GM12878 (cell line): ENCODE measurements around the gene SMIM20. TPM values are rescaled to one million over a fixed set of nuclear protein-coding genes. Genes with fewer than 3 reads are reported as not detected.

Experiments
- ATAC-seq: fragments of 200-7000 bp; cut with Tn5 transposase; 3 replicates; pipeline ENCODE4 v1.9.1; 2020; ENCODE audit warnings: mild to moderate bottlenecking, moderate library complexity
- BruUV-seq: library from RNA; stranded (reverse); fragments of 400-500 nt; replicated peaks from 2 replicates; lab custom pipeline; 2021; lab: Mats Ljungman, UMichigan
- CTCF ChIA-PET: fragments of 300-600 bp; sonication (Branson Sonifier 250); formaldehyde crosslinking; extraction: SDS; loops from one replicate; lab custom pipeline; 2021; ENCODE audit warnings: inconsistent platforms; lab: Yijun Ruan, JAX
- POLR2A ChIA-PET: fragments of 350-600 bp; formaldehyde crosslinking; extraction: SDS; loops from one replicate; lab custom pipeline; 2021; ENCODE audit warnings: inconsistent platforms; lab: Charles Lee
- RAD21 ChIA-PET: fragments of 300-600 bp; sonication (Branson Sonifier 250); formaldehyde crosslinking; loops from one replicate; lab custom pipeline; 2023; ENCODE audit warnings: antibody characterized with exemption; ENCODE audit not compliant: unreplicated experiment; lab: Charles Lee
- SMC1A ChIA-PET: fragments of 300-600 bp; sonication (Branson Sonifier 250); formaldehyde crosslinking; loops from one replicate; lab custom pipeline; 2023; ENCODE audit not compliant: unreplicated experiment, uncharacterized antibody; lab: Charles Lee
- DNase-seq: peaks from one replicate; pipeline ENCODE4 v3.0.0-alpha.2; 2011; ENCODE audit warnings: low read depth, low spot score
- FAIRE-seq: peaks from 3 replicates; lab custom pipeline; 2011; peaks lifted over from hg19 to GRCh38; lab: Jason Lieb, UNC
- H2AFZ ChIP-seq: 2 replicates; pipeline ENCODE4 v1.6.0; 2011; ENCODE audit warnings: low read depth, low read length, control low read depth; ENCODE audit not compliant: control insufficient read depth
- H3K27ac ChIP-seq: 2 replicates; pipeline ENCODE4 v1.5.1; 2011; ENCODE audit warnings: control low read depth; ENCODE audit not compliant: control insufficient read depth, insufficient read depth
- H3K27me3 ChIP-seq, 2 experiments: replicated peaks in 1 of 2; 2 replicates each; pipeline versions ENCODE4 v1.6.0 to v1.6.1; 2011; ENCODE audit warnings: low read length in 1 of 2; ENCODE audit not compliant: control insufficient read depth in 2 of 2, insufficient read depth in 2 of 2
- H3K36me3 ChIP-seq, 2 experiments: 2 replicates each; pipeline ENCODE4 v1.5.1; 2011; ENCODE audit warnings: low read length in 1 of 2; ENCODE audit not compliant: control insufficient read depth in 2 of 2, insufficient read depth in 2 of 2
- H3K4me1 ChIP-seq: 2 replicates; pipeline ENCODE4 v1.6.1; 2011; ENCODE audit warnings: mild to moderate bottlenecking, low read length, moderate library complexity, mixed read lengths; ENCODE audit not compliant: control insufficient read depth, insufficient read depth
- H3K4me2 ChIP-seq: 2 replicates; pipeline ENCODE4 v1.6.0; 2011; ENCODE audit warnings: control low read depth; ENCODE audit not compliant: control insufficient read depth, insufficient read depth
- H3K4me3 ChIP-seq: fragments of 200-600 bp; sonication (generic); 2 replicates; pipeline ENCODE4 v1.5.1; 2016
- H3K79me2 ChIP-seq: 2 replicates; pipeline ENCODE4 v1.6.0; 2011; ENCODE audit warnings: low read length; ENCODE audit not compliant: control insufficient read depth, insufficient read depth
- H3K9ac ChIP-seq: 2 replicates; pipeline ENCODE4 v1.8.0; 2011; ENCODE audit warnings: low read length, control low read depth, mixed read lengths; ENCODE audit not compliant: control insufficient read depth, insufficient read depth
- H3K9me3 ChIP-seq: replicated peaks from 3 replicates; pipeline ENCODE4 v1.5.1; 2011; ENCODE audit warnings: mild to moderate bottlenecking, low read length; ENCODE audit not compliant: control insufficient read depth, insufficient read depth
- H4K20me1 ChIP-seq: 2 replicates; pipeline ENCODE4 v1.6.0; 2011; ENCODE audit not compliant: control insufficient read depth, insufficient read depth
- CREB1 ChIP-seq: IDR thresholded peaks from 2 replicates; pipeline ENCODE4 v1.6.1; 2012; ENCODE audit warnings: low read depth, mild to moderate bottlenecking, inconsistent platforms
- EGR1 ChIP-seq, 2 experiments: IDR thresholded peaks; 1 replicate in 1 of 2; 2 replicates in 1 of 2; pipeline ENCODE4 v1.6.1; 2011 to 2012; ENCODE audit warnings: low read depth in 2 of 2, low read length in 2 of 2, borderline replicate concordance in 1 of 2, mild to moderate bottlenecking in 1 of 2, moderate library complexity in 1 of 2
- MAX ChIP-seq: IDR thresholded peaks from 2 replicates; pipeline ENCODE4 v1.6.1; 2012; ENCODE audit warnings: low read depth, low read length, improper control_type of control experiment
- PKNOX1 ChIP-seq: fragments of 450-650 bp; IDR thresholded peaks from 2 replicates; pipeline ENCODE4 v1.6.1; 2016; ENCODE audit warnings: mild to moderate bottlenecking
- RELA ChIP-seq: fragments of 450-650 bp; IDR thresholded peaks from 2 replicates; pipeline ENCODE4 v1.8.0; 2014; ENCODE audit warnings: borderline replicate concordance; ENCODE audit not compliant: partially characterized antibody
- SMAD1 ChIP-seq: fragments of 450-650 bp; IDR thresholded peaks from 2 replicates; pipeline ENCODE4 v1.6.1; 2018; ENCODE audit warnings: mild to moderate bottlenecking, low read depth; ENCODE audit not compliant: partially characterized antibody
- SPI1 ChIP-seq: IDR thresholded peaks from 2 replicates; pipeline ENCODE4 v1.6.1; 2011; ENCODE audit warnings: low read depth, mild to moderate bottlenecking, low read length, moderate library complexity, borderline replicate concordance; ENCODE audit not compliant: insufficient read depth
- ZBTB40 ChIP-seq: fragments of 450-650 bp; IDR thresholded peaks from 2 replicates; pipeline ENCODE4 v1.6.1; 2016; ENCODE audit warnings: mild to moderate bottlenecking, moderate library complexity, borderline replicate concordance
- ZNF687 ChIP-seq: fragments of 450-650 bp; IDR thresholded peaks from 2 replicates; pipeline ENCODE4 v1.6.1; 2017; ENCODE audit warnings: mild to moderate bottlenecking, moderate library complexity
- WGBS: methylation state at CpG from one replicate; pipeline ENCODE4 v1.1.6; 2016; ENCODE audit warnings: low lambda C conversion rate; ENCODE audit not compliant: insufficient replicate concordance, insufficient coverage; ENCODE audit errors: missing lambda C conversion rate; 5-methylcytosine and 5-hydroxymethylcytosine counted together
- in situ Hi-C: fragments of 300-500 bp; cut with MboI; formaldehyde crosslinking; loops from 9 replicates; pipeline ENCODE4 v1.14.3; 2018; ENCODE audit warnings: mixed read lengths
- intact Hi-C: fragments of 100-400 bp; cut with micrococcal nuclease; formaldehyde crosslinking; loops from one replicate; pipeline ENCODE4 v1.14.2; 2022; ENCODE audit not compliant: unreplicated experiment
- polyA plus RNA-seq, 11 experiments: library from polyadenylated mRNA; depleted of rRNA in 4 of 11; unstranded in 6 of 11; stranded (reverse) in 5 of 11; fragments of >200 nt; fragmentation: Nextera tagmentation in 4 of 11; fragmentation: Illumina TruSeq in 1 of 11; extraction: Ambion mirVana in 4 of 11; extraction: Trizol in 1 of 11; gene quantifications; 1 replicate in 1 of 11; 2 replicates in 10 of 11; pipeline versions ENCODE4 v1.2.1 to v1.2.3, GENCODE V29; 2011 to 2016; ENCODE audit warnings: inconsistent platforms in 2 of 11, missing spikeins in 2 of 11, low read depth in 1 of 11
- total RNA-seq, 4 experiments: library from RNA; depleted of rRNA in 3 of 4; stranded (reverse); fragments of >200 nt in 3 of 4; fragmentation: Illumina TruSeq in 1 of 4; extraction: Trizol in 1 of 4; gene quantifications; 2 replicates each; pipeline versions ENCODE4 v1.2.1 to v1.2.3, GENCODE V29; 2013 to 2021

The SMIM20 gene
- total and polyA plus RNA-seq, 10 of the 15 experiments (the other 5 are each of a cell fraction or from before 2014, with no cell fraction given) = 17.3 to 38.0 (median 28.8) TPM

- in situ Hi-C loops = no loop called here
These were observed 16.8 kb downstream of the SMIM20 start for GRCh38 chr4:25930731-25931354.

More at GRCh38 chr4:25930731-25931354, 16.8 kb downstream of the SMIM20 start:
- DNase-seq (no peak), FAIRE-seq (no peak), ATAC-seq (no peak)
- TF ChIP-seq SMAD1 = no peak
- TF ChIP-seq EGR1 (IDR thresholded peaks at IDR 0.05; ENCODE audit: borderline replicate concordance in 1 of 2, low read depth in 2 of 2, low read length in 2 of 2) = no peak
- no peak for TF ChIP-seq CREB1
- no peak for TF ChIP-seq RELA
- TF ChIP-seq ZBTB40 = no peak
- no peak for TF ChIP-seq SPI1
- TF ChIP-seq MAX = no peak
- no peak for TF ChIP-seq ZNF687
- no peak for TF ChIP-seq PKNOX1
- H3K27me3 ChIP-seq = no peaks in the 10 kb centered on the region
- BruUV-seq = no TSS peak
- RAD21 ChIA-PET = no interaction called here
- no peaks in the 10 kb centered on the region for H3K9me3 ChIP-seq
- 67% methylated on average over 6 of the region's 6 CpGs for WGBS
- no peak overlapping the region for H2AFZ ChIP-seq
- H4K20me1 ChIP-seq = no peaks in the 10 kb centered on the region
- SMC1A ChIA-PET = no interaction called here
- POLR2A ChIA-PET = no interaction called here
- H3K4me3 ChIP-seq = no peak overlapping the region
- intact Hi-C loops = no loop called here
- no peak overlapping the region for H3K4me2 ChIP-seq
- H3K9ac ChIP-seq = no peak overlapping the region
- H3K36me3 ChIP-seq = no peaks in the 10 kb centered on the region
- no peaks in the 10 kb centered on the region for H3K4me1 ChIP-seq
- H3K79me2 ChIP-seq = no peaks in the 10 kb centered on the region
- no peak overlapping the region for H3K27ac ChIP-seq
- CTCF ChIA-PET = interaction anchor here (0.8 kb wide), 1 partner anchor 106 kb away, joined by 3 read pairs; no protein-coding TSS in a partner anchor
